ENCODE measurements around the gene ZNF280B.
"Not testable (repeated sequence)": the region's sequence is repeated elsewhere in the genome, so short reads cannot be mapped to it uniquely, and the experiment has no call there.

Gene ZNF280B

DNA sequence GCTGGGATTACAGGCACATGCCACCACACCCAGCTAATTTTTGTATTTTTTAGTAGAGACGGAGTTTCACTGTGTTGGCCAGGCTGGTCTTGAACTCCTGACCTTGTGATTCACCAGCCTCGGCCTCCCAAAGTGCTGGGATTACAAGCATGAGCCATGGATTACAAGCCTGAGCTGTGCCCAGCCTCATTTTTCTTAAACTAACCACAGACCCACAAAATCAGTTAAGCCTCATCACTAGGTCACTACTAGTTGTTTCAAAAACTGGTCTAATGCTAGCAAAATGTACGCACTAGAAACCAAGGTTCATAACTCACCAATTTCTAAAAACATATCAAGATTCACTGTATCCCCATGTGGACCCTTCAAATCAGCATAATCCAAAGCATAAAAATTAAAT is 17.0 kb downstream of the ZNF280B start:
- not testable (repeated sequence) for H3K27me3 ChIP-seq (replicated peaks; ENCODE audit: control insufficient read depth, insufficient read depth, low read length); H3K9ac ChIP-seq (ENCODE audit: low read length); H3K36me3 ChIP-seq (ENCODE audit: control insufficient read depth, insufficient read depth, low read length, severe bottlenecking); H3K4me1 ChIP-seq (ENCODE audit: control insufficient read depth, insufficient read depth, low read length); DNase-seq (ENCODE audit: low read depth); H3K9me3 ChIP-seq (ENCODE audit: control insufficient read depth, low read length); H3K4me3 ChIP-seq (ENCODE audit: low read length)

DNA sequence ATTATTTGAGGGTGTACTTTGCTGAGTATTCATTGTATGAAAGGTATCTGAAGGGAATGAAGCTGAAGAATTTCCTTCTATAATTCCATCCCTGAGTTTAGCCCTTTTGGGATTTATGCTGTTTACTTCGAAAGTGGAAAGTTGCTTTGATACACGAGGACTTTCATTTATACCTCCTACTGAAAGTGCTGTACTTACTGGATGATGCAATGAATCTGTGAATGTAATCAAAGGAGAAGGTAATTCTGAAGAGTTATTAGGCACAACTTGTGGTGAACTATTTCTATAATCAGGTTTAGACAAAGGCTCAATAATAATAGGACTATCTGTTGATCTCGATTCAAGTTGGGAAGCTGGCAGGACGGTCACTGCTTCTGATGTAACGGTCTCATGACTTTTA is 19.8 kb downstream of the ZNF280B start:
- no peak overlapping the region for H3K9ac ChIP-seq (ENCODE audit: low read length)
- peaks cover 5% of the 10 kb centered on the region for H3K36me3 ChIP-seq (ENCODE audit: control insufficient read depth, insufficient read depth, low read length, severe bottlenecking)
- no peaks in the 10 kb centered on the region for H3K4me1 ChIP-seq (ENCODE audit: control insufficient read depth, insufficient read depth, low read length)
- H3K27me3 ChIP-seq (replicated peaks; ENCODE audit: control insufficient read depth, insufficient read depth, low read length) = no peaks in the 10 kb centered on the region
- H3K9me3 ChIP-seq (ENCODE audit: control insufficient read depth, low read length) = no peaks in the 10 kb centered on the region
- no peak overlapping the region for H3K4me3 ChIP-seq (ENCODE audit: low read length)
- no peak for DNase-seq (ENCODE audit: low read depth)

GRCh38 chr22:22487869-22488597 is 20.5 kb downstream of the ZNF280B start:
- no peaks in the 10 kb centered on the region for H3K9me3 ChIP-seq (ENCODE audit: control insufficient read depth, low read length)
- no peaks in the 10 kb centered on the region for H3K4me1 ChIP-seq (ENCODE audit: control insufficient read depth, insufficient read depth, low read length)
- no peaks in the 10 kb centered on the region for H3K27me3 ChIP-seq (replicated peaks; ENCODE audit: control insufficient read depth, insufficient read depth, low read length)
- no peak overlapping the region for H3K4me3 ChIP-seq (ENCODE audit: low read length)
- no peak for DNase-seq (ENCODE audit: low read depth)
- H3K36me3 ChIP-seq (ENCODE audit: control insufficient read depth, insufficient read depth, low read length, severe bottlenecking) = peaks cover 5% of the 10 kb centered on the region
- no peak overlapping the region for H3K9ac ChIP-seq (ENCODE audit: low read length)

- Histone ChIP-seq H3K9me3 (ENCODE audit: control insufficient read depth, low read length) (no peaks in the 10 kb centered on the region), H3K4me3 (ENCODE audit: low read length) (no peak overlapping the region), H3K4me1 (ENCODE audit: control insufficient read depth, insufficient read depth, low read length) (no peaks in the 10 kb centered on the region), H3K36me3 (ENCODE audit: control insufficient read depth, insufficient read depth, low read length, severe bottlenecking) (peaks cover 5% of the 10 kb centered on the region), H3K9ac (ENCODE audit: low read length) (no peak overlapping the region), H3K27me3 (replicated peaks; ENCODE audit: control insufficient read depth, insufficient read depth, low read length) (no peaks in the 10 kb centered on the region)
- DNase-seq (ENCODE audit: low read depth) = no peak
Observed at GRCh38 chr22:22487059-22487458, 21.5 kb downstream of the ZNF280B start.

GRCh38 chr22:22486132-22486899 is 22.2 kb downstream of the ZNF280B start:
- DNase-seq (ENCODE audit: low read depth) = no peak
- Histone ChIP-seq H3K9me3 (ENCODE audit: control insufficient read depth, low read length) (no peaks in the 10 kb centered on the region), H3K27me3 (replicated peaks; ENCODE audit: control insufficient read depth, insufficient read depth, low read length) (no peaks in the 10 kb centered on the region), H3K4me1 (ENCODE audit: control insufficient read depth, insufficient read depth, low read length) (no peaks in the 10 kb centered on the region), H3K36me3 (ENCODE audit: control insufficient read depth, insufficient read depth, low read length, severe bottlenecking) (peaks cover 5% of the 10 kb centered on the region), H3K9ac (ENCODE audit: low read length) (no peak overlapping the region), H3K4me3 (ENCODE audit: low read length) (no peak overlapping the region)

DNA sequence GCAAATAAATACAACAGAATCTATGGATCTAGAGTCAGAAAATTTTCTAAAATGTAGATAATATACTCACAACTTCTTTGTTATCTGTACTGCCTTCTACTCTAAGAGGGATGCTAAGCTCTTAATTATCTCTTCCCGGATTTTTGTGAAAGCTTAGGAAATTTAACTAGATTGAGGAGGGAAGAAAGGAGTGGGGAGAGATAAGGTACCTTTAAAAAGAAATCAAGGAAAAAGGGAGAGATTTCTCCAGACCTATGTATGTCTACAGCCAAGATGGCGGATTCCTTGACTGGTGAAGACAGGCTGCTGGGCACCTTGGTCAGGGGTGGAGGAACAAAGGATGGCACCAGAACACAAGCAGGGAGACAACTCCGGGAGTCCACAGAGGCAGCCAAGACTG is 23.0 kb downstream of the ZNF280B start:
- Histone ChIP-seq H3K9ac (ENCODE audit: low read length) (no peak overlapping the region), H3K9me3 (ENCODE audit: control insufficient read depth, low read length) (no peaks in the 10 kb centered on the region), H3K27me3 (replicated peaks; ENCODE audit: control insufficient read depth, insufficient read depth, low read length) (no peaks in the 10 kb centered on the region), H3K36me3 (ENCODE audit: control insufficient read depth, insufficient read depth, low read length, severe bottlenecking) (peaks cover 5% of the 10 kb centered on the region), H3K4me1 (ENCODE audit: control insufficient read depth, insufficient read depth, low read length) (no peaks in the 10 kb centered on the region), H3K4me3 (ENCODE audit: low read length) (no peak overlapping the region)
- no peak for DNase-seq (ENCODE audit: low read depth)

DNA sequence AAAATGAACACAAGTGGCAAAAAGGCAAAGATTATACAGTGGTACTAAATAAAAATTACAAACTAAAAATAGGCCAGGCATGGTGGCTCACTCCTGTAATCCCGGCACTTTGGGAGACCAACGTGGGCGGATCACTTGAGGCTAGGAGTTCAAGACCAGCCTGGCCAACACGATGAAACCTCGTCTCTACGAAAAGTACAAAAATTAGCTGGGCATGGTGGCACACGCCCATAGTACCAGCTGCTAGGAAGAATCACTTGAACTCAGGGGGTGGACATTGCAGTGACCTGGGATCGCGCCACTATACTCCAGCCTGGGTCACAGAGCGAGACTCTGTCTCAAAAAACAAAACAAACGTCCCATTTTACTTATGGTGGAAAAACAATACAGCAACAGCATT is 24.5 kb downstream of the ZNF280B start:
- peaks cover 5% of the 10 kb centered on the region for H3K36me3 ChIP-seq (ENCODE audit: control insufficient read depth, insufficient read depth, low read length, severe bottlenecking)
- no peak overlapping the region for H3K9ac ChIP-seq (ENCODE audit: low read length)
- DNase-seq (ENCODE audit: low read depth) = no peak
- H3K4me3 ChIP-seq (ENCODE audit: low read length) = no peak overlapping the region
- no peaks in the 10 kb centered on the region for H3K9me3 ChIP-seq (ENCODE audit: control insufficient read depth, low read length)
- H3K4me1 ChIP-seq (ENCODE audit: control insufficient read depth, insufficient read depth, low read length) = no peaks in the 10 kb centered on the region
- H3K27me3 ChIP-seq (replicated peaks; ENCODE audit: control insufficient read depth, insufficient read depth, low read length) = no peaks in the 10 kb centered on the region

DNA sequence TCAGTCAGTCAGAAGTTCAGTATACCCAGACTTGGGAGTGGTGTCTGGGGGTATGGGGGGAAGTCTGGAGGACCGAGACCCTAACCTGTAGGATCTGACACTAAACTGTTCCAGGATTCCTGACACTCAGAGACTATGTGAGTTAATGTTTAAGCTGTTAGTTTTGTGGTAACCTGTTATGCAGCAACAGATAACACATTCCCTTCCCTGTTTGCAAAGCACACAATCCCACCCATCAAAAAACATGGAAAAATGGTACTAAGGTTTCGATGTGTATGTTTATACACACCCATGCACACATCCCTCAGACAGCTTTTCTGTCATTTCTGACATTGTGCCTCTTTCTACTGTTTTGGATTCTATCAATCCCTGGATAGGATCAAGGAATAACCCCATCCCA is 27.6 kb downstream of the ZNF280B start:
- H3K27me3 ChIP-seq (replicated peaks; ENCODE audit: control insufficient read depth, insufficient read depth, low read length) = no peaks in the 10 kb centered on the region
- H3K9me3 ChIP-seq (ENCODE audit: control insufficient read depth, low read length) = no peaks in the 10 kb centered on the region
- no peaks in the 10 kb centered on the region for H3K36me3 ChIP-seq (ENCODE audit: control insufficient read depth, insufficient read depth, low read length, severe bottlenecking)
- no peak overlapping the region for H3K4me3 ChIP-seq (ENCODE audit: low read length)
- H3K4me1 ChIP-seq (ENCODE audit: control insufficient read depth, insufficient read depth, low read length) = no peaks in the 10 kb centered on the region
- H3K9ac ChIP-seq (ENCODE audit: low read length) = no peak overlapping the region
- no peak for DNase-seq (ENCODE audit: low read depth)

DNA sequence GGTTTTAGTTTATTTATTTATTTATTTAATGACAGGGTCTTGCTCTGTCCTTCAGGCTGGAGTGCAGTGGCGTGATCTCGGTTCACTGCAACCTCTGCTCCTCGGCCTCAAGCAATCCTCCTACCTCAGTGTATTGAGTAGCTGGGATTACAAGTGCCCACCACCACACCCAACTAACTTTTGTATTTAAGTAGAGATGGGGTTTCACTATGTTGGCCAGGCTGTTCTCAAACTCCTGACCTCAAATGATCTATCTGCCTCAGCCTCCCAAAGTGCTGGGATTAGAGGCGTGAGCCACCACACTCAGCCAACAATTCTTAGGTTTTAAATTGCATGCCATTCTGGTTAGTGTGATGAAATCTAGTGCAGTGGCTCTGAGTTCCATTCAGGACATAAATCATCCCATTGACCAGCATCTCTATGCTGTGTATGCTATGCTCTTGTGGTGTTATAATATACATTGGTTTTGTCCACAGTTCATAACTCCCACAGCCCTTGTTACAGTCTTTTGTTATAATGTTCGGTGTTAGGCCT is 28.5 kb downstream of the ZNF280B start:
- Histone ChIP-seq H3K4me3 (ENCODE audit: low read length) (no peak overlapping the region), H3K27me3 (replicated peaks; ENCODE audit: control insufficient read depth, insufficient read depth, low read length) (no peaks in the 10 kb centered on the region), H3K36me3 (ENCODE audit: control insufficient read depth, insufficient read depth, low read length, severe bottlenecking) (no peaks in the 10 kb centered on the region), H3K9me3 (ENCODE audit: control insufficient read depth, low read length) (no peaks in the 10 kb centered on the region), H3K4me1 (ENCODE audit: control insufficient read depth, insufficient read depth, low read length) (no peaks in the 10 kb centered on the region), H3K9ac (ENCODE audit: low read length) (no peak overlapping the region)
- no peak for DNase-seq (ENCODE audit: low read depth)

- Histone ChIP-seq H3K36me3 (ENCODE audit: control insufficient read depth, insufficient read depth, low read length, severe bottlenecking) (no peaks in the 10 kb centered on the region), H3K4me1 (ENCODE audit: control insufficient read depth, insufficient read depth, low read length) (no peaks in the 10 kb centered on the region), H3K9ac (ENCODE audit: low read length) (no peak overlapping the region), H3K9me3 (ENCODE audit: control insufficient read depth, low read length) (no peaks in the 10 kb centered on the region), H3K4me3 (ENCODE audit: low read length) (no peak overlapping the region), H3K27me3 (replicated peaks; ENCODE audit: control insufficient read depth, insufficient read depth, low read length) (no peaks in the 10 kb centered on the region)
- no peak for DNase-seq (ENCODE audit: low read depth)
Observed at GRCh38 chr22:22479116-22479515, 29.4 kb downstream of the ZNF280B start.

GRCh38 chr22:22478470-22478869 is 30.1 kb downstream of the ZNF280B start:
- H3K9ac ChIP-seq (ENCODE audit: low read length) = no peak overlapping the region

More at GRCh38 chr22:22478470-22478869, 30.1 kb downstream of the ZNF280B start:
- Histone ChIP-seq H3K27me3 (replicated peaks; ENCODE audit: control insufficient read depth, insufficient read depth, low read length) (no peaks in the 10 kb centered on the region), H3K9me3 (ENCODE audit: control insufficient read depth, low read length) (no peaks in the 10 kb centered on the region), H3K4me3 (ENCODE audit: low read length) (no peak overlapping the region), H3K36me3 (ENCODE audit: control insufficient read depth, insufficient read depth, low read length, severe bottlenecking) (no peaks in the 10 kb centered on the region), H3K4me1 (ENCODE audit: control insufficient read depth, insufficient read depth, low read length) (no peaks in the 10 kb centered on the region)
- no peak for DNase-seq (ENCODE audit: low read depth)

All from adipocyte (in vitro differentiated cells).